Endodermal cell (in vitro differentiated cells): ENCODE results near the gene KCNK2. TPM values are rescaled to one million over a fixed set of nuclear protein-coding genes. Genes with fewer than 3 reads are reported as not detected.

Source experiments
- DNase-seq: peaks from one replicate; pipeline ENCODE4 v3.0.0-alpha.2; 2017
- H3K27ac ChIP-seq: 2 replicates; pipeline ENCODE4 v1.5.1; 2013; ENCODE audit warnings: mild to moderate bottlenecking, low read depth, low read length, moderate library complexity
- H3K27me3 ChIP-seq: 2 replicates; pipeline ENCODE4 v1.6.1; 2013; ENCODE audit warnings: mild to moderate bottlenecking, low read length, moderate library complexity; ENCODE audit not compliant: insufficient read depth, control insufficient read depth, poor library complexity, severe bottlenecking
- H3K36me3 ChIP-seq: 2 replicates; pipeline ENCODE4 v1.7.0; 2013; ENCODE audit warnings: mild to moderate bottlenecking, low read length, moderate library complexity; ENCODE audit not compliant: control insufficient read depth, insufficient read depth
- H3K4me1 ChIP-seq: one replicate; pipeline ENCODE4 v1.7.0; 2013; ENCODE audit warnings: low read length; ENCODE audit not compliant: control insufficient read depth, insufficient read depth
- H3K4me3 ChIP-seq: 2 replicates; pipeline ENCODE4 v1.5.1; 2013; ENCODE audit warnings: mild to moderate bottlenecking, low read length, moderate library complexity
- H3K9ac ChIP-seq: 2 replicates; pipeline ENCODE4 v1.6.1; 2013; ENCODE audit warnings: mild to moderate bottlenecking, low read length, moderate library complexity; ENCODE audit not compliant: poor library complexity, severe bottlenecking; ENCODE audit errors: extremely low read depth
- H3K9me3 ChIP-seq: 2 replicates; pipeline ENCODE4 v1.6.1; 2013; ENCODE audit warnings: mild to moderate bottlenecking, low read length, moderate library complexity; ENCODE audit not compliant: control insufficient read depth
- H3K27ac Mint-ChIP-seq: 2 replicates; pipeline ENCODE4 v1.8.0; 2020; ENCODE audit warnings: mixed read lengths
- H3K27me3 Mint-ChIP-seq: 2 replicates; pipeline ENCODE4 v1.8.0; 2021; ENCODE audit warnings: mild to moderate bottlenecking, mixed read lengths; ENCODE audit not compliant: insufficient read depth
- H3K36me3 Mint-ChIP-seq: 2 replicates; pipeline ENCODE4 v1.8.0; 2020; ENCODE audit warnings: low read depth, mixed read lengths
- H3K4me1 Mint-ChIP-seq: 2 replicates; pipeline ENCODE4 v1.8.0; 2020; ENCODE audit warnings: mixed read lengths
- H3K4me3 Mint-ChIP-seq: 2 replicates; pipeline ENCODE4 v1.8.0; 2020; ENCODE audit warnings: mild to moderate bottlenecking, moderate library complexity, mixed read lengths
- H3K9me3 Mint-ChIP-seq: 2 replicates; pipeline ENCODE4 v1.8.0; 2020; ENCODE audit warnings: mild to moderate bottlenecking, mixed read lengths
- WGBS, 2 experiments: methylation state at CpG; one replicate each; pipeline versions ENCODE4 v1.1.5 to v1.1.7; 2013; ENCODE audit warnings: missing lambda C conversion rate in 2 of 2, mixed read lengths in 1 of 2; ENCODE audit not compliant: insufficient coverage in 1 of 2, insufficient read length in 1 of 2; 5-methylcytosine and 5-hydroxymethylcytosine counted together
- total RNA-seq, 2 donors: library from RNA; stranded (reverse); fragmentation: NEBNext Ultra II Directional in 1 of 2; extraction: Animal tissue kit (Norgen Biotek cat#: 25700) in 1 of 2; gene quantifications; 2 replicates in 1 of 2; 3 replicates in 1 of 2; pipeline ENCODE4 v1.2.1, GENCODE V29; 2021
- TF ChIP-seq, protein P1 (sequence below): fragments of 200-600 bp; sonication (generic); conservative IDR thresholded peaks from 2 replicates; pipeline ENCODE4 v1.5.0; 2021; ENCODE audit warnings: antibody characterized with exemption, mild to moderate bottlenecking

KCNK2 gene
- total RNA-seq, 2 donors from 2014 or later: 0.15 TPM; not detected in 1

DNA sequence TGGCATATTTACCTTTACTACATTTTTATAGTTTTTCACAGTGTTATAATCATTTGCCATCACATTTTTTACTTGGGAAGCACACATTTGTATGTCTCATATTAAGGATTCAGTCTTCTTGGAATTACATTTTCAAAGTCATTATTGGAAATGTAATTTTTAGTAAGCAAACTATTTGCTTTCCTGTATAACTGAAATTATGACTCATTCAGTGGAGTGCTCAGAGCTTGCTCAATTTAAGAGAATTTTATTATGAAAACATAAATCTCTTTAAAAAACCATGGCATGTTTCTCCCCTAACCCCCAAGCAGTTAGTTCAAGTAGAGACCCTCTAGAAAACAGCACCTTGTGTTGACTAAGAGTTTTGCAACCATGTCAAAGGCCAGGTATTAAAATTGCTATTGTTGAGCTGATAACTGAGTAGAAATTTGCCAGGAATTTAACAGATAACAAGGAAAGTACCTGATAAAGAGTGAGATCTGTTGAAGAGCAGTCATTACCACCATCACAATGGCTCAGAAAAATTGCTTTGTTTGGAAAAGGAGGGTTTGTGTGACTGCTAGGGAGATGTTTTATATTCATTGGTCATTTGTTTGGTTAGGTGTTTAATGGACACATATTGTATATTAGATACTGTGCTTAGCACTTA, 105.9 kb downstream of the KCNK2 start:
- TF ChIP-seq, protein P1, sequence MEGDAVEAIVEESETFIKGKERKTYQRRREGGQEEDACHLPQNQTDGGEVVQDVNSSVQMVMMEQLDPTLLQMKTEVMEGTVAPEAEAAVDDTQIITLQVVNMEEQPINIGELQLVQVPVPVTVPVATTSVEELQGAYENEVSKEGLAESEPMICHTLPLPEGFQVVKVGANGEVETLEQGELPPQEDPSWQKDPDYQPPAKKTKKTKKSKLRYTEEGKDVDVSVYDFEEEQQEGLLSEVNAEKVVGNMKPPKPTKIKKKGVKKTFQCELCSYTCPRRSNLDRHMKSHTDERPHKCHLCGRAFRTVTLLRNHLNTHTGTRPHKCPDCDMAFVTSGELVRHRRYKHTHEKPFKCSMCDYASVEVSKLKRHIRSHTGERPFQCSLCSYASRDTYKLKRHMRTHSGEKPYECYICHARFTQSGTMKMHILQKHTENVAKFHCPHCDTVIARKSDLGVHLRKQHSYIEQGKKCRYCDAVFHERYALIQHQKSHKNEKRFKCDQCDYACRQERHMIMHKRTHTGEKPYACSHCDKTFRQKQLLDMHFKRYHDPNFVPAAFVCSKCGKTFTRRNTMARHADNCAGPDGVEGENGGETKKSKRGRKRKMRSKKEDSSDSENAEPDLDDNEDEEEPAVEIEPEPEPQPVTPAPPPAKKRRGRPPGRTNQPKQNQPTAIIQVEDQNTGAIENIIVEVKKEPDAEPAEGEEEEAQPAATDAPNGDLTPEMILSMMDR: no peak
- no peak overlapping the region for H3K27ac Mint-ChIP-seq
- H3K9ac ChIP-seq: no peak overlapping the region
- H3K27me3 ChIP-seq: no peaks in the 10 kb centered on the region
- peaks cover 6% of the 10 kb centered on the region for H3K4me1 ChIP-seq
- no peaks in the 10 kb centered on the region for H3K36me3 ChIP-seq
- H3K4me3 Mint-ChIP-seq: no peak overlapping the region
- H3K36me3 Mint-ChIP-seq: no peaks in the 10 kb centered on the region
- H3K9me3 ChIP-seq: no peaks in the 10 kb centered on the region
- H3K27me3 Mint-ChIP-seq: no peaks in the 10 kb centered on the region
- peak overlapping the region; percentile 24 for H3K4me3 ChIP-seq
- H3K27ac ChIP-seq: no peak overlapping the region
- H3K9me3 Mint-ChIP-seq: no peaks in the 10 kb centered on the region
- DNase-seq: no peak
- H3K4me1 Mint-ChIP-seq: peaks cover 38% of the 10 kb centered on the region

DNA sequence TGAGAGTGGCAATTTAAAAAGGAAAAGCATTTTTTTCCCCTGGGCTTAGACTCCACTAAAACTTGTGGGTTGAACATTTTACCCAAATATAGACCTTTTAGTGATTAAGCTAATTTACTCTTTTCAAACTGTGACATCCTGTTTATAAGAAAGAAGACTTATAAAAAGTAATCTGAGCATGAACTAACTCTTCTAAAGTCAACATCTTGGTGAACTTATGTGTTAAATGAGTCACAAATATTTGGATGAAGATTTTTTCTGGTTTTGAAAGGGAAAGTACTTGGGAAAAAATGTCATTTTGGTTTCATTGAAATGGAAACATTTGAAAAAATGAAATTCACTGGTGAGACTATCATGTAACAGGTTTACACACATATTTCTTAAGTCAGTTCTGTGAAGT, 109.8 kb downstream of the KCNK2 start:
- Histone ChIP-seq H3K27ac (no peak overlapping the region), H3K36me3 (no peaks in the 10 kb centered on the region), H3K9ac (no peak overlapping the region), H3K4me1 (peaks cover 6% of the 10 kb centered on the region), H3K4me3 (no peak overlapping the region), H3K9me3 (no peaks in the 10 kb centered on the region), H3K27me3 (no peaks in the 10 kb centered on the region)
- no peak overlapping the region for H3K4me3 Mint-ChIP-seq
- TF ChIP-seq, protein P1: no peak
- H3K9me3 Mint-ChIP-seq: no peaks in the 10 kb centered on the region
- H3K27me3 Mint-ChIP-seq: no peaks in the 10 kb centered on the region
- H3K27ac Mint-ChIP-seq: no peak overlapping the region
- H3K4me1 Mint-ChIP-seq: peaks cover 44% of the 10 kb centered on the region
- no peaks in the 10 kb centered on the region for H3K36me3 Mint-ChIP-seq
- DNase-seq: no peak

- no peak overlapping the region for H3K4me3 ChIP-seq
- Mint-ChIP-seq H3K27me3 (no peaks in the 10 kb centered on the region), H3K9me3 (no peaks in the 10 kb centered on the region), H3K36me3 (no peaks in the 10 kb centered on the region), H3K4me3 (no peak overlapping the region), H3K27ac (no peak overlapping the region), H3K4me1 (peaks cover 18% of the 10 kb centered on the region)
- DNase-seq: no peak
- H3K27me3 ChIP-seq: no peaks in the 10 kb centered on the region
- H3K27ac ChIP-seq: no peak overlapping the region
- no peak overlapping the region for H3K9ac ChIP-seq
- H3K36me3 ChIP-seq: no peaks in the 10 kb centered on the region
- TF ChIP-seq, protein P1: no peak
- no peaks in the 10 kb centered on the region for H3K4me1 ChIP-seq
- H3K9me3 ChIP-seq: no peaks in the 10 kb centered on the region
- WGBS, 2 experiments: 96% methylated on average over 1 of the region's 1 CpG; no CpG with 5 or more reads in 1 of the 2 experiments
These were observed 115.5 kb downstream of the KCNK2 start for GRCh38 chr1:215198021-215198420.
